Colonic mucosa (tissue), 4 donors: ENCODE measurements around the gene SLC22A17. TPM values are rescaled to one million over a fixed set of nuclear protein-coding genes. Genes with fewer than 3 reads are reported as not detected.
"Not testable (repeated sequence)": the region's sequence is repeated elsewhere in the genome, so short reads cannot be mapped to it uniquely, and the experiment has no call there.

Experiments used
- DNase-seq: peaks from one replicate; pipeline ENCODE4 v3.0.0-alpha.2; 2020
- H3K27ac ChIP-seq: fragments of 200-600 bp; one replicate; pipeline ENCODE4 v1.8.0; 2021
- H3K27me3 ChIP-seq: fragments of 200-600 bp; one replicate; pipeline ENCODE4 v1.8.0; 2021
- H3K36me3 ChIP-seq: fragments of 200-600 bp; one replicate; pipeline ENCODE4 v1.8.0; 2021
- H3K4me1 ChIP-seq: fragments of 200-600 bp; one replicate; pipeline ENCODE4 v1.8.0; 2021; ENCODE audit warnings: mild to moderate bottlenecking
- H3K4me3 ChIP-seq: fragments of 200-600 bp; one replicate; pipeline ENCODE4 v1.8.0; 2021
- H3K9ac ChIP-seq, 2 donors: one replicate each; pipeline ENCODE4 v1.7.0; 2013; ENCODE audit warnings: control low read depth in 2 of 2, low read depth in 2 of 2, low read length in 2 of 2
- H3K9me3 ChIP-seq: fragments of 200-600 bp; one replicate; pipeline ENCODE4 v1.8.0; 2021
- intact Hi-C: fragments of 100-400 bp; cut with DNase I; formaldehyde crosslinking; loops from one replicate; pipeline ENCODE4 v1.14.1; 2022
- total RNA-seq, 2 donors: library from RNA; stranded (reverse); fragmentation: NEBNext Ultra II Directional in 1 of 2; extraction: Animal tissue kit (Norgen Biotek cat#: 25700) in 1 of 2; gene quantifications; one replicate each; pipeline ENCODE4 v1.2.1, GENCODE V29; 2021
- TF ChIP-seq, protein P1 (sequence below): fragments of 200-600 bp; IDR thresholded peaks from one replicate; pipeline ENCODE4 v1.8.0; 2022; ENCODE audit warnings: antibody characterized with exemption, mild to moderate bottlenecking
- donor health status: healthy.
- donor health status: DM: no; HTN: no; CAD: no.
- donor health status: DM: no; HTN: no; CAD: no.

The SLC22A17 gene
- total RNA-seq, 2 donors from 2014 or later, result 3.9 to 6.7 TPM

DNA sequence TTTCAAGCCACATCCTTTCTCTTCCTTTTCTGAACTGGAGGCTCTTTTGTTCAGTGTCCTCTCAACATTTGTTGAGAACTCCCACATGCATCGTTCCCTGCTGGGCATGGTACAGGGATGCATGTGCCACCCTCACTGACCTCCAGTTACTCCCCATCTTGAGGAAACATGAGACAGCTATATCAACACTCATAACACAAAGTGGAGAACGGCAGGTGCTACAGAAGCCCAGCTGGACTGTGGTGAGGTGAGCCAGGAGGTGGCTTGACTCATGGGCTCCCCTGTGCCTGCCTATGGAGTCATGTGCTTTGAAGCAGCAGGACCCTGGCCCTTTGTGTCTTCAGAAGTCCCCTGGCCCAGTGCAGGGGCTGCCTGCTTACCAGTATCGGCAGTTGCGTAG lies 45.7 kb upstream of the SLC22A17 start:
- H3K9me3 ChIP-seq, result no peaks in the 10 kb centered on the region
- intact Hi-C loops, result no loop called here

DNA sequence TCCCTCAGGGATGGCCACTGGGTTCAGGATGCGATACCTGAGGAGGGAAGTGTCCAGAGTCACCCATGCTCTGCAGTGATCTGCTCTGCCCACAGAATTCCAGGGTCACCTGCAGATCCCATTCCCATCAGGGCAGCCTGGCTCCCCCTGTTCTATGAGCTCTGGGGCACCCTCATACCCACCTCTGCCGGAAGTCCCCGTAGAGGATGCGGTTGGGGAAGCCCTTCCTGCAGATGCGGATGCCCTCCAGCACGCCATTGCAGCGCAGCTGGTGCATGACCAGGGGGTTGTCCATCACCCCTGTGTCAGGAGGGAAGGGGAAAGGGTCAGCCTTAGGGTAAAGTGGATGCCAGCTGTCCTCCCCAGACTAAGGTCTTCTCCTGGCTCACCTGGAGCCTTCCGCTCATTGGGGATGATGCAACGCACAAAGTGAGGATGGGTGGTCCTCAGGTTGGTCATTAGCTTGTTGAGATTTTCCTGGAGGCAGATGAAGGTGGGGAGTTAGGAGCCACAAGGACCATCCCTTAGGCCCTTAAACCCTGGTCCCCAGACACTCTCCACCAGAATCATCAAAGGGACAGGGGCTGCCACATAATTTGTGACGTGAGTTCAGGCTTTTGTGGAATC lies 44.2 kb upstream of the SLC22A17 start:
- TF ChIP-seq, protein P1, sequence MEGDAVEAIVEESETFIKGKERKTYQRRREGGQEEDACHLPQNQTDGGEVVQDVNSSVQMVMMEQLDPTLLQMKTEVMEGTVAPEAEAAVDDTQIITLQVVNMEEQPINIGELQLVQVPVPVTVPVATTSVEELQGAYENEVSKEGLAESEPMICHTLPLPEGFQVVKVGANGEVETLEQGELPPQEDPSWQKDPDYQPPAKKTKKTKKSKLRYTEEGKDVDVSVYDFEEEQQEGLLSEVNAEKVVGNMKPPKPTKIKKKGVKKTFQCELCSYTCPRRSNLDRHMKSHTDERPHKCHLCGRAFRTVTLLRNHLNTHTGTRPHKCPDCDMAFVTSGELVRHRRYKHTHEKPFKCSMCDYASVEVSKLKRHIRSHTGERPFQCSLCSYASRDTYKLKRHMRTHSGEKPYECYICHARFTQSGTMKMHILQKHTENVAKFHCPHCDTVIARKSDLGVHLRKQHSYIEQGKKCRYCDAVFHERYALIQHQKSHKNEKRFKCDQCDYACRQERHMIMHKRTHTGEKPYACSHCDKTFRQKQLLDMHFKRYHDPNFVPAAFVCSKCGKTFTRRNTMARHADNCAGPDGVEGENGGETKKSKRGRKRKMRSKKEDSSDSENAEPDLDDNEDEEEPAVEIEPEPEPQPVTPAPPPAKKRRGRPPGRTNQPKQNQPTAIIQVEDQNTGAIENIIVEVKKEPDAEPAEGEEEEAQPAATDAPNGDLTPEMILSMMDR, result no peak
- Histone ChIP-seq H3K27ac (no peak overlapping the region), H3K36me3 (no peaks in the 10 kb centered on the region), H3K4me3 (no peak overlapping the region), H3K27me3 (no peaks in the 10 kb centered on the region), H3K4me1 (no peaks in the 10 kb centered on the region), H3K9me3 (no peaks in the 10 kb centered on the region), H3K9ac (no peak overlapping the region)
- intact Hi-C loops, result no loop called here
- no peak for DNase-seq

More for the DNA sequence above, 45.7 kb upstream of the SLC22A17 start:
- H3K27ac ChIP-seq, result no peak overlapping the region
- no peak overlapping the region for H3K4me3 ChIP-seq
- no peaks in the 10 kb centered on the region for H3K36me3 ChIP-seq
- H3K27me3 ChIP-seq, result no peaks in the 10 kb centered on the region
- H3K9ac ChIP-seq, result no peak overlapping the region
- no peak for DNase-seq
- TF ChIP-seq, protein P1, result no peak
- no peaks in the 10 kb centered on the region for H3K4me1 ChIP-seq

DNA sequence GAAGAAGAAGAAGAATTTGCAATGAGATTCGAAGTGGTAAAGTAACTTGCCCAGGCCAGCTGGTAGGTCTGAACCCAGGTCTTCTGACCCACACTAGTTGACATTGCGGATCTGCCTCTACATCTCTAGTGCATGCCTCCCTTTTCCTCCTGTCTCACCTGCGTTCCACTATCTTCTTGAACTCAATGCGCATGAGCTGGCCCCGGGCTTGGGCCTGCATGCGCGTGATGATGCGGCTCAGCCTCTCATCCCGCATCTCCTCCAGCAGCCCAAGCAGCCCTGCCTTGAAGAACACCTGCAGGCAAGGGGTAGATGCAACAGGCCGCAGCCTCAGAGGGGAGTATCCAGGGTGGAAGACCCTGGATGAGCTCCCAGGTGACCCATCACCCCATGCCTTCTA lies 43.4 kb upstream of the SLC22A17 start:
- Histone ChIP-seq H3K4me3 (no peak overlapping the region), H3K27ac (no peak overlapping the region), H3K4me1 (no peaks in the 10 kb centered on the region), H3K9me3 (no peaks in the 10 kb centered on the region), H3K9ac (no peak overlapping the region), H3K36me3 (no peaks in the 10 kb centered on the region), H3K27me3 (no peaks in the 10 kb centered on the region)
- intact Hi-C loops, result no loop called here
- DNase-seq, result no peak
- TF ChIP-seq, protein P1, result no peak

DNA sequence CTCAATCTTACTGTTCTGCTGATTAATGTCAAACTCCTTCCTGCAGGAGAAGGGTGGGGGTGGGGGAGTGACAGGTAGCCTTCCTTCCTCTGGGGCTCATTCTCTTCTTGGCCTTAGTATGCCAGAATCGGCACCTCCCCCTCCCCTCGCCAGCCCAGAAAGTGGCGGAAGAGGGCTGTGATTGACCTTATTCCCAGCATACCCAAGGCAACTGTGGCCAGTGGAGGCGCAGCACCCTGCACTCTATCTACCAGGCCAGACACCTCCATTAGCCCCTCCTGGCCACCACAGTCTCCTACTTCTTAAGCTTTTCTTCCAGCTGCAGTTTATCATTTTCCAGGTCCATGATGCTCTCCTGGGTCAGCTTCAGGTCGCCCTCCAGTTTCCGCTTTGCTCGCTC lies 39.9 kb upstream of the SLC22A17 start:
- no peak for DNase-seq
- no peaks in the 10 kb centered on the region for H3K27me3 ChIP-seq
- no peak overlapping the region for H3K27ac ChIP-seq
- no peak overlapping the region for H3K9ac ChIP-seq
- no peak overlapping the region for H3K4me3 ChIP-seq
- H3K36me3 ChIP-seq, result no peaks in the 10 kb centered on the region
- TF ChIP-seq, protein P1, result no peak
- intact Hi-C loops, result no loop called here
- H3K4me1 ChIP-seq, result no peaks in the 10 kb centered on the region
- no peaks in the 10 kb centered on the region for H3K9me3 ChIP-seq

DNA sequence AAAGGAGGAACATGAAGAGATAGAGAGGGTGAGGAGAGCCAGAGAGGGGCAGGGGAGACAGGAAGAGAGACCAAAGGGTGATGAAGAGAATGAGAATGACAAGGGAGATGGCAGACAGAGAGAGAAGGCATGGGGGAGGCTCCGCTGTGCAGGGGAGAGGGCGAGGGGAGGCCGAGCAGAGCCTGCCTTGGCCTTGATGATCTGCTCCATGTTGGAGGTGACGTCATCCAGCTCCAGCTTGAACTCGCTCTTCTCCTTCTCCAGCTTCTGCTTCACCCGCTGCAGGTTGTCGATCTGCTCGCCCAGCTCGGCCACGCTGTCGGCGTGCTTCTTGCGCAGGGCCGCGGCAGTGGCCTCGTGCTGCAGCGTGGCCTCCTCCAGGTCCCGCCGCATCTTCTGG lies 37.2 kb upstream of the SLC22A17 start:
- intact Hi-C loops, result not testable (repeated sequence)

DNA sequence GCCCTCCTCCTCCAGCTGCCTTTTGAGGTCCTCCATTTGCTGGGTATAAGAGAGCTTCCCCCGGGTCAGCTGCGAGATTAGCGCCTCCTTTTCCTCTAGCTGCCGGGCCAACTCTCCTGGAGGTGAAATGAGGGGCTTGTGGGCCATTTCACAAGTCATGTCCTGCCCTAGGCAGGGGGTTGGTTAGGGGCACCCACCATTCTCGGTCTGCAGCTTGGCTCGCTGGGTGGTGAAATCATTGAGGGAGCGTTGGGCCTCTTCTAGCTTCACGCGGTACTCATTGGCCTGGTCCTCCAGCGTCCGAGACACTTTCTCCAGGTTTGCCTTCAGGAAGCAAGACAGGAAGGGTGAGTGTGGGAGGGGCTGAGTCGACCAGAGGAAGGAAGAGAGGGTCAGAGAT lies 36.7 kb upstream of the SLC22A17 start:
- no peak overlapping the region for H3K9ac ChIP-seq
- intact Hi-C loops, result no loop called here
- no peaks in the 10 kb centered on the region for H3K4me1 ChIP-seq
- no peak overlapping the region for H3K27ac ChIP-seq
- no peak overlapping the region for H3K4me3 ChIP-seq
- DNase-seq, result no peak
- H3K36me3 ChIP-seq, result no peaks in the 10 kb centered on the region
- H3K27me3 ChIP-seq, result no peaks in the 10 kb centered on the region
- TF ChIP-seq, protein P1, result no peak
- H3K9me3 ChIP-seq, result no peaks in the 10 kb centered on the region

More for the DNA sequence above, 37.2 kb upstream of the SLC22A17 start:
- H3K27ac ChIP-seq, H3K4me3 ChIP-seq, H3K36me3 ChIP-seq, H3K27me3 ChIP-seq, H3K9me3 ChIP-seq, H3K9ac ChIP-seq, DNase-seq, H3K4me1 ChIP-seq: not testable (repeated sequence)
